GM12875 (cell line): Measurements from ENCODE around the gene MACROD1.
"Not testable (repeated sequence)": the region's sequence is repeated elsewhere in the genome, so short reads cannot be mapped to it uniquely, and the experiment has no call there.

Source experiments
- H3K4me3 ChIP-seq: one replicate; pipeline ENCODE4 v1.5.1; 2011; ENCODE audit warnings: low read depth, low read length, control low read depth
- CTCF ChIP-seq: IDR thresholded peaks from 2 replicates; pipeline ENCODE4 v1.5.1; 2011; ENCODE audit warnings: low read depth, mild to moderate bottlenecking, control low read depth, inconsistent platforms, low read length, moderate library complexity, borderline replicate concordance; ENCODE audit not compliant: insufficient read depth

MACROD1 gene

GRCh38 chr11:63986156-63986931 lies 179.6 kb downstream of the MACROD1 start, which contains the start of gene OTUB1:
TSS of gene OTUB1 (plus strand) at chr11:63986438. CDS start at chr11:63986457, 19 bp downstream.
- peak within 1 kb of the TSS; percentile 100 for H3K4me3 ChIP-seq
- no peak for TF ChIP-seq CTCF

GRCh38 chr11:63985812-63986155 lies 180.1 kb downstream of the MACROD1 start:
- H3K4me3 ChIP-seq, result peak overlapping the region; percentile 100
- no peak for TF ChIP-seq CTCF

- no peak overlapping the region for H3K4me3 ChIP-seq
- no peak for TF ChIP-seq CTCF
Observed at GRCh38 chr11:63979426-63979825, 186.5 kb downstream of the MACROD1 start.

GRCh38 chr11:63978551-63979239 lies 187.2 kb downstream of the MACROD1 start:
- no peak overlapping the region for H3K4me3 ChIP-seq
- TF ChIP-seq CTCF, result no peak

GRCh38 chr11:63974259-63975143 lies 191.4 kb downstream of the MACROD1 start, which contains the start of gene COX8A:
TSS of gene COX8A (plus strand) at chr11:63974620. CDS start at chr11:63974681, 61 bp downstream.
- H3K4me3 ChIP-seq, result peak within 1 kb of the TSS; percentile 97
- 0 out of 2 replicates have a peak, but pooled peaks have one; percentile 1 for TF ChIP-seq CTCF

GRCh38 chr11:63973912-63974258 lies 192.0 kb downstream of the MACROD1 start:
- not testable (repeated sequence) for H3K4me3 ChIP-seq

GRCh38 chr11:63970902-63971301 lies 195.0 kb downstream of the MACROD1 start:
- H3K4me3 ChIP-seq, result no peak overlapping the region
- TF ChIP-seq CTCF, result no peak
